OCI-LY7 (cell line): ENCODE measurements around the gene NEMP1.

ENCODE experiments used
- EZH2phosphoT487 ChIP-seq: fragments of 200-600 bp; sonication (generic); IDR thresholded peaks from 2 replicates; pipeline ENCODE4 v1.6.1; 2018; ENCODE audit warnings: low read depth, borderline replicate concordance, mild to moderate bottlenecking, mixed run types, antibody characterized with exemption, low read length, moderate library complexity, mixed read lengths
- TF ChIP-seq, protein P1 (sequence below): fragments of 200-600 bp; sonication (generic); conservative IDR thresholded peaks from 2 replicates; pipeline ENCODE4 v1.5.1; 2014; ENCODE audit warnings: mild to moderate bottlenecking, antibody characterized with exemption, low read length, moderate library complexity, mixed read lengths

DNA sequence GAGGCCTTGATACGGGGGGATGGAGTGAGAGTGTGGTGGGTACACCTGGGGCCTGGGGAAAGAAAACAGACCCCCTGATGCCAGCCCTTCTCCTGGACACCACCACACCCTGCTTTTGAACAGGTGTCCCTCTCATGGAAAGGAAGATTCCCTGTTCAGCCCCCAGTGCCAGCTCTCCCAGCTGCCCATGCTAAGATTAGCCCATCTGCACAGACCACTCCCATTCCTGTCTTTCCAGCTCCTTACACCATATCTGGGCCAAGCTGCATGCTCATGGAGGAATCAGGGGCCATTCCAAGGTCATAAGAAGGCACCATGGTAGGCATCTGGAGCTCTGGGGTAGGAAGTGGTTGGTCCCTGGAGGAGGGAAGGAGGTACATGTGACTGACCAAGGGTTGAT is 20.0 kb upstream of the NEMP1 start:
- TF ChIP-seq, protein P1, sequence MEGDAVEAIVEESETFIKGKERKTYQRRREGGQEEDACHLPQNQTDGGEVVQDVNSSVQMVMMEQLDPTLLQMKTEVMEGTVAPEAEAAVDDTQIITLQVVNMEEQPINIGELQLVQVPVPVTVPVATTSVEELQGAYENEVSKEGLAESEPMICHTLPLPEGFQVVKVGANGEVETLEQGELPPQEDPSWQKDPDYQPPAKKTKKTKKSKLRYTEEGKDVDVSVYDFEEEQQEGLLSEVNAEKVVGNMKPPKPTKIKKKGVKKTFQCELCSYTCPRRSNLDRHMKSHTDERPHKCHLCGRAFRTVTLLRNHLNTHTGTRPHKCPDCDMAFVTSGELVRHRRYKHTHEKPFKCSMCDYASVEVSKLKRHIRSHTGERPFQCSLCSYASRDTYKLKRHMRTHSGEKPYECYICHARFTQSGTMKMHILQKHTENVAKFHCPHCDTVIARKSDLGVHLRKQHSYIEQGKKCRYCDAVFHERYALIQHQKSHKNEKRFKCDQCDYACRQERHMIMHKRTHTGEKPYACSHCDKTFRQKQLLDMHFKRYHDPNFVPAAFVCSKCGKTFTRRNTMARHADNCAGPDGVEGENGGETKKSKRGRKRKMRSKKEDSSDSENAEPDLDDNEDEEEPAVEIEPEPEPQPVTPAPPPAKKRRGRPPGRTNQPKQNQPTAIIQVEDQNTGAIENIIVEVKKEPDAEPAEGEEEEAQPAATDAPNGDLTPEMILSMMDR = no peak
- no peak for TF ChIP-seq EZH2phosphoT487
